ENCODE measurements around the gene CNTNAP2. TPM values are rescaled to one million over a fixed set of nuclear protein-coding genes. Genes with fewer than 3 reads are reported as not detected.

CNTNAP2 gene
- total RNA-seq, 4 donors from 2014 or later = 0.91 to 16.0 TPM; not detected in 2

- intact Hi-C loops (cut with DNase I; ENCODE audit: low total_unique reads) = no loop called here
- H3K9me3 ChIP-seq = no peaks in the 10 kb centered on the region
- H3K27ac ChIP-seq = no peak overlapping the region
- H3K36me3 ChIP-seq = no peaks in the 10 kb centered on the region
- no peaks in the 10 kb centered on the region for H3K4me1 ChIP-seq
- TF ChIP-seq POLR2A (IDR thresholded peaks at IDR 0.05) (no peak), CTCF (IDR thresholded peaks at IDR 0.05) (no peak)
- DNase-seq = no peak
- H3K4me3 ChIP-seq = no peak overlapping the region
- no peaks in the 10 kb centered on the region for H3K27me3 ChIP-seq
Measured at GRCh38 chr7:148223160-148223559, 2106.6 kb downstream of the CNTNAP2 start.

- Histone ChIP-seq H3K9me3 (no peaks in the 10 kb centered on the region), H3K27me3 (no peaks in the 10 kb centered on the region), H3K4me3 (no peak overlapping the region), H3K36me3 (no peaks in the 10 kb centered on the region), H3K4me1 (no peaks in the 10 kb centered on the region), H3K27ac (no peak overlapping the region)
- no peak for DNase-seq
- TF ChIP-seq POLR2A (IDR thresholded peaks at IDR 0.05) = no peak
- TF ChIP-seq CTCF (IDR thresholded peaks at IDR 0.05) = no peak
- intact Hi-C loops (cut with DNase I; ENCODE audit: low total_unique reads) = no loop called here
Measured at GRCh38 chr7:148223738-148224137, 2107.1 kb downstream of the CNTNAP2 start.

- intact Hi-C loops (cut with DNase I; ENCODE audit: low total_unique reads) = no loop called here
- Histone ChIP-seq H3K36me3 (no peaks in the 10 kb centered on the region), H3K4me3 (no peak overlapping the region), H3K9me3 (no peaks in the 10 kb centered on the region), H3K4me1 (no peaks in the 10 kb centered on the region), H3K27me3 (no peaks in the 10 kb centered on the region), H3K27ac (no peak overlapping the region)
- TF ChIP-seq POLR2A (IDR thresholded peaks at IDR 0.05) = no peak
- TF ChIP-seq CTCF (IDR thresholded peaks at IDR 0.05) = no peak
- no peak for DNase-seq
Measured at GRCh38 chr7:148230296-148230695, 2113.7 kb downstream of the CNTNAP2 start.

- Histone ChIP-seq H3K36me3 (no peaks in the 10 kb centered on the region), H3K27ac (no peak overlapping the region), H3K27me3 (no peaks in the 10 kb centered on the region), H3K4me3 (no peak overlapping the region), H3K9me3 (no peaks in the 10 kb centered on the region), H3K4me1 (no peaks in the 10 kb centered on the region)
- no peak for TF ChIP-seq POLR2A (IDR thresholded peaks at IDR 0.05)
- no peak for TF ChIP-seq CTCF (IDR thresholded peaks at IDR 0.05)
- DNase-seq = no peak
- intact Hi-C loops (cut with DNase I; ENCODE audit: low total_unique reads) = no loop called here
Measured at GRCh38 chr7:148230883-148231282, 2114.3 kb downstream of the CNTNAP2 start.

GRCh38 chr7:148232784-148233183 is 2116.2 kb downstream of the CNTNAP2 start:
- Histone ChIP-seq H3K4me1 (no peaks in the 10 kb centered on the region), H3K4me3 (no peak overlapping the region), H3K27ac (no peak overlapping the region), H3K9me3 (no peaks in the 10 kb centered on the region), H3K36me3 (no peaks in the 10 kb centered on the region), H3K27me3 (no peaks in the 10 kb centered on the region)
- no peak for DNase-seq
- TF ChIP-seq POLR2A (IDR thresholded peaks at IDR 0.05) (no peak), CTCF (IDR thresholded peaks at IDR 0.05) (no peak)
- intact Hi-C loops (cut with DNase I; ENCODE audit: low total_unique reads) = no loop called here

Measured in uterus (tissue), 4 donors.